Left ventricle myocardium inferior (tissue), 1 donor: ENCODE data around the gene CDS1. TPM values are rescaled to one million over a fixed set of nuclear protein-coding genes. Genes with fewer than 3 reads are reported as not detected.
A peak's percentile ranks its signal among the peaks of the same experiment; 100 is the strongest.
"Not testable (repeated sequence)": the region's sequence is repeated elsewhere in the genome, so short reads cannot be mapped to it uniquely, and the experiment has no call there.

ENCODE experiments used
- DNase-seq: peaks from one replicate; pipeline ENCODE4 v3.0.0-alpha.2; 2020
- H3K27ac ChIP-seq: fragments of 200-600 bp; replicated peaks from 2 replicates; pipeline ENCODE4 v1.8.0; 2021
- H3K27me3 ChIP-seq: fragments of 200-600 bp; 2 replicates; pipeline ENCODE4 v1.8.0; 2021; ENCODE audit warnings: low read depth
- H3K36me3 ChIP-seq: fragments of 200-600 bp; 2 replicates; pipeline ENCODE4 v1.8.0; 2021
- H3K4me1 ChIP-seq: fragments of 200-600 bp; 2 replicates; pipeline ENCODE4 v1.8.0; 2021
- H3K4me3 ChIP-seq: fragments of 200-600 bp; 2 replicates; pipeline ENCODE4 v1.8.0; 2021; ENCODE audit warnings: mild to moderate bottlenecking, moderate library complexity
- H3K9me3 ChIP-seq: fragments of 200-600 bp; replicated peaks from 2 replicates; pipeline ENCODE4 v1.8.0; 2021
- CTCF ChIP-seq: fragments of 200-600 bp; IDR thresholded peaks from 2 replicates; pipeline ENCODE4 v1.8.0; 2021; ENCODE audit warnings: antibody characterized with exemption, mild to moderate bottlenecking, borderline replicate concordance
- intact Hi-C: fragments of 100-400 bp; cut with micrococcal nuclease; formaldehyde crosslinking; loops from one replicate; pipeline ENCODE4 v1.11.0; 2022
- total RNA-seq: library from RNA; stranded (reverse); fragmentation: NEBNext Ultra II Directional; extraction: Animal tissue kit (Norgen Biotek cat#: 25700); gene quantifications from one replicate; pipeline ENCODE4 v1.2.1, GENCODE V29; 2021
- donor health status: DM: no; HTN: yes; CAD: no; lungs with severe emphysema.

The CDS1 gene
- total RNA-seq, 1 donor from 2014 or later: 1.3 TPM

- TF ChIP-seq CTCF: no peak
- no peaks in the 10 kb centered on the region for H3K9me3 ChIP-seq
- intact Hi-C loops: no loop called here
- H3K27me3 ChIP-seq: no peaks in the 10 kb centered on the region
- H3K27ac ChIP-seq: no peak overlapping the region
- H3K4me3 ChIP-seq: no peak overlapping the region
- no peak for DNase-seq
- H3K36me3 ChIP-seq: peaks cover 84% of the 10 kb centered on the region
- H3K4me1 ChIP-seq: peaks cover 23% of the 10 kb centered on the region
Observed at GRCh38 chr4:84677093-84677492, 94.2 kb downstream of the CDS1 start.

- Histone ChIP-seq H3K27ac (no peak overlapping the region), H3K36me3 (peaks cover 84% of the 10 kb centered on the region), H3K27me3 (no peaks in the 10 kb centered on the region), H3K4me3 (no peak overlapping the region), H3K9me3 (no peaks in the 10 kb centered on the region), H3K4me1 (peaks cover 32% of the 10 kb centered on the region)
- no peak for TF ChIP-seq CTCF
- DNase-seq: no peak
- intact Hi-C loops: no loop called here
Observed at GRCh38 chr4:84677995-84678394, 95.1 kb downstream of the CDS1 start.

- intact Hi-C loops: no loop called here
- no peaks in the 10 kb centered on the region for H3K9me3 ChIP-seq
- no peaks in the 10 kb centered on the region for H3K27me3 ChIP-seq
- H3K27ac ChIP-seq: no peak overlapping the region
- H3K4me1 ChIP-seq: peaks cover 40% of the 10 kb centered on the region
- no peak overlapping the region for H3K4me3 ChIP-seq
- H3K36me3 ChIP-seq: peaks cover 92% of the 10 kb centered on the region
- no peak for TF ChIP-seq CTCF
- no peak for DNase-seq
Observed at GRCh38 chr4:84678976-84679744, 96.2 kb downstream of the CDS1 start.

- no peak overlapping the region for H3K27ac ChIP-seq
- no peaks in the 10 kb centered on the region for H3K27me3 ChIP-seq
- peaks cover 40% of the 10 kb centered on the region for H3K4me1 ChIP-seq
- H3K9me3 ChIP-seq: no peaks in the 10 kb centered on the region
- no peak overlapping the region for H3K4me3 ChIP-seq
- H3K36me3 ChIP-seq: peaks cover 94% of the 10 kb centered on the region
- intact Hi-C loops: no loop called here
- DNase-seq: no peak
- TF ChIP-seq CTCF: no peak
Observed at GRCh38 chr4:84680956-84681355, 98.0 kb downstream of the CDS1 start.

- no peak for TF ChIP-seq CTCF
- H3K9me3 ChIP-seq: no peaks in the 10 kb centered on the region
- peaks cover 93% of the 10 kb centered on the region for H3K36me3 ChIP-seq
- H3K27me3 ChIP-seq: no peaks in the 10 kb centered on the region
- peak overlapping the region; percentile 47 for H3K27ac ChIP-seq
- no peak overlapping the region for H3K4me3 ChIP-seq
- H3K4me1 ChIP-seq: peaks cover 34% of the 10 kb centered on the region
- DNase-seq: no peak
- intact Hi-C loops: no loop called here
Observed at GRCh38 chr4:84681486-84682274, 98.8 kb downstream of the CDS1 start.

GRCh38 chr4:84682661-84683060 is 99.7 kb downstream of the CDS1 start:
- Histone ChIP-seq H3K4me1 (peaks cover 26% of the 10 kb centered on the region), H3K36me3 (peaks cover 92% of the 10 kb centered on the region), H3K27ac (peak overlapping the region; percentile 47)
- H3K4me3 ChIP-seq, H3K27me3 ChIP-seq, DNase-seq, H3K9me3 ChIP-seq, intact Hi-C loops: not testable (repeated sequence)
